Ecto neural progenitor cell (in vitro differentiated cells): ENCODE results near the gene RIMS4.
"Not testable (repeated sequence)": the region's sequence is repeated elsewhere in the genome, so short reads cannot be mapped to it uniquely, and the experiment has no call there.

Experiments used
- DNase-seq: peaks from one replicate; pipeline ENCODE4 v3.0.0-alpha.2; 2018; ENCODE audit warnings: low spot score

The RIMS4 gene

GRCh38 chr20:44830523-44830922, 20.2 kb upstream of the RIMS4 start:
- DNase-seq = no peak

GRCh38 chr20:44829688-44830087, 19.3 kb upstream of the RIMS4 start:
- DNase-seq = no peak

- no peak for DNase-seq
These were observed 18.3 kb upstream of the RIMS4 start for GRCh38 chr20:44828640-44829039.

- DNase-seq = no peak
These were observed 17.1 kb upstream of the RIMS4 start for GRCh38 chr20:44827401-44827800.

GRCh38 chr20:44821576-44821975, 11.2 kb upstream of the RIMS4 start:
- not testable (repeated sequence) for DNase-seq

- DNase-seq = no peak
These were observed 9.6 kb upstream of the RIMS4 start for GRCh38 chr20:44819936-44820335.

- DNase-seq = no peak
These were observed 7.0 kb upstream of the RIMS4 start for GRCh38 chr20:44817143-44817910.

- DNase-seq = no peak
These were observed 4.6 kb upstream of the RIMS4 start for GRCh38 chr20:44814937-44815336.

DNA sequence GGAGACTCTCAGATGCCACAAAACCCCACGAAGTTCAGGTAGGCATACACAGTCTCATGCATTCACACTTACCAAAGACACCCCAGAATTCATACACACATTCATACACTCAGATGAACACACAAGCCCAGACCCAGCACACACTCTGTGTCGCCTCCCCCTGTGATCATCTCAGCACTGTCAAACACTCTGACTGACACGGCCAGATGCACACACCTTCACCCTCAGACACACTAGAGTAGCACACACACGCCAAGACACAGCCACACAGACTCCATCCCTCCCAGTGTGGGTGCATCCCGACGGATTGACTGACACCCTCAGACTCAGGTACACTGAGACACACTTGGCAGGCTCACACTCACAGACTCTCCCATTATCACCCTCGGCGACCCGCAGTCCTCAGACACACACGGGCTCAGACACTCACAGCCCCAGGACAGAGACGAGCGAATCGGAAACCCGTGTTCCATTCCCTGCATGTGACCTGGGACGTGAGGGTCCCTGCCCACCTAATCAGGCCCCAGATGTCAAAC, 872 bp upstream of the RIMS4 start:
- no peak for DNase-seq

- peak; percentile 57 for DNase-seq
These were observed 320 bp downstream of the RIMS4 start for GRCh38 chr20:44810061-44810390.

GRCh38 chr20:44809380-44810060, 826 bp downstream of the RIMS4 start:
- no peak for DNase-seq

DNA sequence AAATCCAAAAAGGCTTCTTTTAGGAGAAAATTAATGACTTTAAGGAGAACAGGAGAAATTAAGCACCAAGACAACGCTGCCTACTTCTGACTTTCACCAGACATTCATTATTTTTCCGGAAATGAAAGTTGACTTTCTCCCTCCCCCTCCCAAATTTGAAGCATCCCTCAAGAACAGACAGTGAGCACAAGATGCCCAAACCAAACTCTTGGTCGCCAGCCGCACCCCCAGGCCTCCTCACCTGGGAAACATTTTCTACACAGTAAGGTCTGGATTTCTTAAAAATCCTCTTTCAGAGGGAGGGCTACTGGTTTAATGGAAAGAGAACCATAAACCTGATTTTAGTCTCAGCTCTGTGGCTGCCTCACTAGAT, 2.7 kb downstream of the RIMS4 start:
- DNase-seq = no peak

- no peak for DNase-seq
These were observed 3.2 kb downstream of the RIMS4 start for GRCh38 chr20:44807051-44807683.

DNA sequence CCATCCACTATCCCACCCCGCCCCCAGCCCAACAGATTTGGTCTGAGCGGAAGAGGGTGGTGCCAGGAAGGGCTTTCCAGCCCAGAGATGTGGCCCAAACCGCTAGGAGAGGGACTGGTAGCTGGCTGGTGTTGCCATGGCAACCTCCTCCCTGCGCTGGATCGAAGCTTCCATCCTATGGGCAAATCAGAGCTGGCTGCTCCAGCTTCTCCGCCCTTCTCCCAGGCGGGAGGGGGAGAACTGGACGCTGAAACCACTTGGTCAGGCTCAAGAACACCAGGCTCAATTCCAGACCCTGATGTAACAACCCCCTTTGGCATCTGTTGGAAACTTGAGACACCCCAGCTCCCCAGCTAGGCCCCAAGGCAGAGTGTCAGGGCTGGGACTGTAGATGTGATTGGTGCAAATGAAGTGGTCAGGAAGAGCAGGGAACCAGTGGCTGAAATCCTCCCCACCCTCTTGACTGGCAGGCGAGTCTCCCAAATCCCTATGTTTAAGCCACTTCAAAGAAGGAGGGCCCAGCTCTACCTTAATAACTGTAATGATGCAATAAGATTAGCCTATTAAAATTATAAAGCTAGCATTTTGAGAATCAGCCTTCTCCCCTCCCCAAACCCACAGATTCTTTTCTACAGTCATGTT, 4.2 kb downstream of the RIMS4 start:
- DNase-seq = peak; percentile 87

GRCh38 chr20:44805335-44805978, 4.9 kb downstream of the RIMS4 start:
- DNase-seq = no peak

DNA sequence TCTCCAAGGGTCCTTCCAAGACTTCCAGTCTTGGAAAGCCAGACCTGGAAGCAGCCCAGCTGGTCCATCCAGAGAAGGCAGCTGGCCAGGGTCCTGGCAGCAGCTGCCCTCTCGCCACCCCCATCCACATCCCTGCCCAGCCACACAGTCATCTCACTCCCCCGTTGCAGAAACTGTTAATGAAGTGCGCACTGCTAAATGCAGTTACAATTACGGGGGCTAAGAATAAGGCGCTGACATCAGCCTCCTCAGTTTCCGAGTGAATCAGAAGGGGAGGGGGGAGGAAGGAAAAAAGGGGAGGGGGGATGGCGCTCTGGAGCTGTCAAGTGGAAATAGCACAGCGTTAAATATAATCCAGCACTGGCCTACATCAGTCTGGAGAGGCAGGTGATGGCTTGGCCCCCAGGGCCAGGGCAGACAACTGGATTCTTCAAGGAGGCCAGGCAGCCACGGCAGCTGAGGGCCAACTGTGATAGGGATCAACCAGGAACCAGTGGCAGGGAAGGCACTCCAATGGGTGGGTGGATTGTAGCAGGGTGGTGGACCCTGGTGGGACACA, 6.9 kb downstream of the RIMS4 start:
- no peak for DNase-seq

DNA sequence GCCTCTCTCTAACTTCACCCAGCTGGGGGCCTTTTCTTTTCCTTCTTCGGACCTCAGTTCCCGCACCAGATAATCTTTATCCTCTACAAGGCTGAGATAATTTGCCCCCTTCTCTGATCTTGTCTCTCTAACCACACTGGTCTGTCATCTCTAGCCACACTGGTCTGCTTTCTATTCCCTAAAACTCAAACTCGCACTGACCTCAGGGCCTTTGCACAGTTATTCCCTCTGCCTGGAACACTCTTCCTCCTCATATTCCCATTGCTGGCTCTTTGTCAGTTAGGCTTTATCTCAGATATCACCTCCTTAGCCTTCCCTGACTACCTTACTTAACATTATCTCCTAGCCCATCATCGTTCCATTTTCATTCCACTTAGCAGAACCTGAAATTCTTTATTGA, 7.6 kb downstream of the RIMS4 start:
- DNase-seq = no peak

DNA sequence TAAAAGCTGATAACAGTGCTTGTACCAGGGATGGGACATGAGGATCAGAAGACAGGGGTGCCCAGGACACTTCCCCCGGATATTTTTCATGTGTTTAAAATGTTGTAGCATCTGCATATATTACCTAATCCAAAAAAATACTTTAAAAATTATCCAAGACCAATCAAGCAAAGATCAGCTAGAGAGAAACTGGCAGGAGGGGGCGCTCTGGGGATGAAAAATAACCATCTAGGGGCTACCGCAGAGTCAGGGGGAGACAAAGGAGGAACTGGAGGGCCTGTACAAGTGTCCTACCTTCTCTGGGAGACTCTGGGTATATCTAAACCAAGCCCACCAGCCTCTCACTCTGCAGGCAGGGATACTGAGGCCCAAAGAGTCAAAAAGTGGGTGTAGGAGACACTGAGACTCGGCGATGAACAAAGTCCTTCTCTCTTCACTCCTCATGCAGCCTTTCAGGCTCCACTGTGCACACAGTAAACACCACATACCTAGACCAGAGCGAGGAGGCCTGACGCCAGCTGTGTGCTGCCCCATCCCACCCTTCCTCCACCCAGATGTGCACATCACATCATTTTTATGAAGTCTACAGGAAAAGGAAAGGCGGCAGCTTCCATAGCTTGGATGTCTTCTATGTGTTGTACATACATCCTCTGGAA, 9.8 kb downstream of the RIMS4 start:
- DNase-seq = no peak

DNA sequence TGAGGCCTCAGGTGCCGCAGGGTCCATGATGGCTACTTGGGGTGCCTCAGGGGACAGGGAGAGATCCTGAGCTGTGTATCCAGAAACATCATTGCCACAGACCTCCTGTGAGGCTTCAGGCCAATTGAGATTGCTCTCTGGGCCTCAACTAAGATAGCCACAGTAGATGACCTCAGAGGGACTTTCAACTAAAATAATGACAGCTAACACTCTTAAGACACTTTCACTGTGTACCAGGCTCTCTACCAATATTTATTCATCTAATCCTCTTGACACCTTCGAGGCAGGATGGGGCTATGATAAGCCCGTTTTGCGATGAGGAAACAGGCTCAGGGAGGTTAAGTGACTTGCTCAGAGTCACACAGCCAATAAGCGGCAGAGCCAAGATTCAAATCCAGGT, 10.7 kb downstream of the RIMS4 start:
- DNase-seq = no peak

- DNase-seq = no peak
These were observed 13.4 kb downstream of the RIMS4 start for GRCh38 chr20:44796758-44797457.

DNA sequence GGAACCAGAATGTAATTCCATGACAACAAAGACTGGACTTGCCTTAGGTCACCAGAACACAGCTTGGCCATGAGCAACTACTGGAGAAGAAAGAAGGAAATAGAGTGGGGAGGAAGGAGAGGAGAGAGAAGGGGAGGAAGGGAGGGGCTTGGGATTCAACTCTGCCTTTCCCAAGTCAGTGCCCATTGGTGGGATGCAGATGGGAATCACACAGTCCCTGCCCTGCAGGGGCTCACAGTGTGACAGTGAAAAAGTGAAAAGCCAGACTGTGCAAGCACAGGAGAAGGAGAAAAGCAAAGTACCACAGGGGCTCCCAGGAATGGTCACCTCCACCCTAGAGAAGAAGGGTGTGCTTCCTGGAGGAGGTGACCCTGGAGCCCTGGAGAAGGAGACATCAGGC, 14.0 kb downstream of the RIMS4 start:
- no peak for DNase-seq
